ENCODE data around the gene PAGE4. TPM values are rescaled to one million over a fixed set of nuclear protein-coding genes. Genes with fewer than 3 reads are reported as not detected.
A peak's percentile ranks its signal among the peaks of the same experiment; 100 is the strongest.

The PAGE4 gene
- total and polyA plus RNA-seq, 7 donors = 0.81 to 1.4 (median 1.1) TPM; not detected in 3

- H3K9me3 ChIP-seq = no peaks in the 10 kb centered on the region
- no peak overlapping the region for H3K27ac ChIP-seq
- DNase-seq (no peak), ATAC-seq (no peak)
- TF ChIP-seq CTCF (IDR thresholded peaks at IDR 0.05) = no peak
- intact Hi-C loops (cut with DNase I) = no loop called here
- no peaks in the 10 kb centered on the region for H3K36me3 ChIP-seq (ENCODE audit: insufficient read depth in 1 of 2, low read depth in 1 of 2)
- WGBS, 3 donors = 85 to 100% (median 95%) methylated on average over 1 of the region's 1 CpG
- H3K4me3 ChIP-seq = no peak overlapping the region
- H3K27me3 ChIP-seq (ENCODE audit: insufficient read depth in 3 of 3, low read length in 2 of 3) = peaks cover 0 to 5% (median 0%) of the 10 kb centered on the region in 3 donors
- H3K4me1 ChIP-seq = no peaks in the 10 kb centered on the region
Observed at GRCh38 chrX:49859491-49859890, 30.4 kb downstream of the PAGE4 start.

- H3K36me3 ChIP-seq (ENCODE audit: insufficient read depth in 1 of 2, low read depth in 1 of 2) = no peaks in the 10 kb centered on the region
- H3K27ac ChIP-seq = no peak overlapping the region
- WGBS, 3 donors = 48 to 82% (median 75%) methylated on average over 2 of the region's 2 CpGs
- no peak overlapping the region for H3K4me3 ChIP-seq
- TF ChIP-seq CTCF (IDR thresholded peaks at IDR 0.05) = no peak
- intact Hi-C loops (cut with DNase I) = no loop called here
- DNase-seq = no peak
- peaks cover 0 to 5% (median 0%) of the 10 kb centered on the region in 3 donors for H3K27me3 ChIP-seq (ENCODE audit: insufficient read depth in 3 of 3, low read length in 2 of 3)
- no peak for ATAC-seq
- no peaks in the 10 kb centered on the region for H3K4me1 ChIP-seq
- no peaks in the 10 kb centered on the region for H3K9me3 ChIP-seq
Observed at GRCh38 chrX:49860867-49861535, 31.9 kb downstream of the PAGE4 start.

- intact Hi-C loops (cut with DNase I) = no loop called here
- Histone ChIP-seq H3K27me3 (ENCODE audit: insufficient read depth in 3 of 3, low read length in 2 of 3) (peaks cover 0 to 1% (median 0%) of the 10 kb centered on the region in 3 donors), H3K27ac (no peak overlapping the region), H3K36me3 (ENCODE audit: insufficient read depth in 1 of 2, low read depth in 1 of 2) (no peaks in the 10 kb centered on the region), H3K4me1 (no peaks in the 10 kb centered on the region), H3K4me3 (no peak overlapping the region), H3K9me3 (no peaks in the 10 kb centered on the region)
- TF ChIP-seq CTCF (IDR thresholded peaks at IDR 0.05) = no peak
- DNase-seq (no peak), ATAC-seq (no peak)
Observed at GRCh38 chrX:49862093-49862492, 33.0 kb downstream of the PAGE4 start.

GRCh38 chrX:49868739-49869138 lies 39.6 kb downstream of the PAGE4 start:
- Histone ChIP-seq H3K9me3 (no peaks in the 10 kb centered on the region), H3K27ac (no peak overlapping the region), H3K27me3 (ENCODE audit: insufficient read depth in 3 of 3, low read length in 2 of 3) (peaks cover 0 to 11% (median 0%) of the 10 kb centered on the region in 3 donors), H3K4me3 (no peak overlapping the region), H3K36me3 (ENCODE audit: insufficient read depth in 1 of 2, low read depth in 1 of 2) (no peaks in the 10 kb centered on the region), H3K4me1 (no peaks in the 10 kb centered on the region)
- no peak for DNase-seq
- TF ChIP-seq CTCF (IDR thresholded peaks at IDR 0.05) = no peak
- WGBS, 3 donors = 14 to 28% (median 23%) methylated on average over 1 of the region's 1 CpG
- intact Hi-C loops (cut with DNase I) = no loop called here
- ATAC-seq = no peak

GRCh38 chrX:49876750-49877149 lies 47.6 kb downstream of the PAGE4 start:
- no peaks in the 10 kb centered on the region for H3K36me3 ChIP-seq (ENCODE audit: insufficient read depth in 1 of 2, low read depth in 1 of 2)
- H3K9me3 ChIP-seq = no peaks in the 10 kb centered on the region
- H3K27ac ChIP-seq = no peak overlapping the region
- ATAC-seq (no peak), DNase-seq (no peak)
- peaks cover 0 to 5% (median 0%) of the 10 kb centered on the region in 3 donors for H3K27me3 ChIP-seq (ENCODE audit: insufficient read depth in 3 of 3, low read length in 2 of 3)
- H3K4me3 ChIP-seq = no peak overlapping the region
- TF ChIP-seq CTCF (IDR thresholded peaks at IDR 0.05) = peak; percentile 53
- 16 to 41% (median 17%) methylated on average over 3 of the region's 3 CpGs for WGBS, 3 donors
- no peaks in the 10 kb centered on the region for H3K4me1 ChIP-seq
- intact Hi-C loops (cut with DNase I) = no loop called here
